ENCODE results near the gene DDX1. TPM values are rescaled to one million over a fixed set of nuclear protein-coding genes. Genes with fewer than 3 reads are reported as not detected.

The DDX1 gene
- total and polyA plus RNA-seq, 8 donors, result 26.8 to 98.2 (median 54.7) TPM

GRCh38 chr2:15616429-15616828, 24.8 kb downstream of the DDX1 start:
- no peaks in the 10 kb centered on the region for H3K27me3 ChIP-seq
- no peak overlapping the region for H3K4me3 ChIP-seq
- peaks cover 36 to 83% (median 78%) of the 10 kb centered on the region in 4 donors for H3K36me3 ChIP-seq
- WGBS, 5 donors, result 73 to 89% (median 76%) methylated on average over 4 of the region's 4 CpGs
- DNase-seq, result no peak
- no peaks in the 10 kb centered on the region for H3K9me3 ChIP-seq
- peaks cover 0 to 6% (median 0%) of the 10 kb centered on the region in 4 donors for H3K4me1 ChIP-seq
- H3K27ac ChIP-seq, result no peak overlapping the region
- intact Hi-C loops (cut with DNase I; ENCODE audit: low total_unique reads), result no loop called here
- TF ChIP-seq POLR2AphosphoS5 (IDR thresholded peaks at IDR 0.05) (no peak), POLR2A (IDR thresholded peaks at IDR 0.05) (no peak), CTCF (IDR thresholded peaks at IDR 0.05) (no peak), EP300 (IDR thresholded peaks at IDR 0.05) (no peak)

DNA sequence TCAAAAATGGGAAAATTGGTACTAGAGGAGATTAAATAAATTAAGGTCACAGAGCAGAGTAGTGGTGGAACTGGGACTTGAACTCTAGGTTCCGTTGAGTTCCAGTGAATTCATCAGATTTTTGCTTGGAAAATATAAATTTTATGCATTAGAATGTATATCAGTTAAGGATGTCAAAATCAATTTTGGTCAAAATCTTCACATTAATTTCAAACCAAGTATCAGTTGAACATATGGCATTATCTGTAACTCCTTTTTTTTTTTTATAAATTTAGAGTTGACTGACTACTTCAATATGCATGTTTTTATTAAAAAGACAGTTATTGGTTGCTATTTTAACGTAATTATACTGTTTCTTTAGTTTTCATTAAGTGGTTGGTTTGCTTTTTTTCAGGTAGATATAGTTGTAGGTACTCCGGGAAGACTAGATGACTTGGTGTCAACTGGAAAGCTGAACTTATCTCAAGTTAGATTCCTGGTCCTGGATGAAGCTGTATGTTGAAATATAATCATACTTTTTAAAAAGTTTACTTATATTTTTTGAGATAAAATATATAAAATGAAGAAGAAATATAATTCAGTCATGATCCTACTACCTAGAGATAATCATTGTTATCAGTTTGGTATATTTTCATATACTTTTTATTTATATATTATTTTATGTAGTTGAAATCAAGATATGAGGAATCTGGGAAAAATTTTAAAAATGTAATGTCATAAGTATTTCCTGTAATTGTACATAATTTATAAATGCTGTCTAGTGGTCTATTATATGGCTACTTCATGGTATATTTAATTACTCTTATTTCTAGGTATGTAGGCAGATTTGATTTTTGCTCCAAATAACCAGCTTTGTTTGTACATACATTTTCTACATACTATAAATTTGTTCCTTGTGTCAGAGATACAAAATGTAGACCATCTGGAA, 25.4 kb downstream of the DDX1 start:
- intact Hi-C loops (cut with DNase I; ENCODE audit: low total_unique reads), result no loop called here
- TF ChIP-seq CTCF (IDR thresholded peaks at IDR 0.05), result no peak
- no peak for TF ChIP-seq POLR2AphosphoS5 (IDR thresholded peaks at IDR 0.05)
- TF ChIP-seq POLR2A (IDR thresholded peaks at IDR 0.05), result no peak
- no peak for TF ChIP-seq EP300 (IDR thresholded peaks at IDR 0.05)
- peaks cover 41 to 90% (median 85%) of the 10 kb centered on the region in 4 donors for H3K36me3 ChIP-seq
- no peak overlapping the region for H3K27ac ChIP-seq
- no peak for DNase-seq
- H3K9me3 ChIP-seq, result no peaks in the 10 kb centered on the region
- H3K4me3 ChIP-seq, result no peak overlapping the region
- H3K27me3 ChIP-seq, result no peaks in the 10 kb centered on the region
- peaks cover 0 to 6% (median 0%) of the 10 kb centered on the region in 4 donors for H3K4me1 ChIP-seq
- 92 to 98% (median 95%) methylated on average over 3 of the region's 3 CpGs for WGBS, 5 donors

DNA sequence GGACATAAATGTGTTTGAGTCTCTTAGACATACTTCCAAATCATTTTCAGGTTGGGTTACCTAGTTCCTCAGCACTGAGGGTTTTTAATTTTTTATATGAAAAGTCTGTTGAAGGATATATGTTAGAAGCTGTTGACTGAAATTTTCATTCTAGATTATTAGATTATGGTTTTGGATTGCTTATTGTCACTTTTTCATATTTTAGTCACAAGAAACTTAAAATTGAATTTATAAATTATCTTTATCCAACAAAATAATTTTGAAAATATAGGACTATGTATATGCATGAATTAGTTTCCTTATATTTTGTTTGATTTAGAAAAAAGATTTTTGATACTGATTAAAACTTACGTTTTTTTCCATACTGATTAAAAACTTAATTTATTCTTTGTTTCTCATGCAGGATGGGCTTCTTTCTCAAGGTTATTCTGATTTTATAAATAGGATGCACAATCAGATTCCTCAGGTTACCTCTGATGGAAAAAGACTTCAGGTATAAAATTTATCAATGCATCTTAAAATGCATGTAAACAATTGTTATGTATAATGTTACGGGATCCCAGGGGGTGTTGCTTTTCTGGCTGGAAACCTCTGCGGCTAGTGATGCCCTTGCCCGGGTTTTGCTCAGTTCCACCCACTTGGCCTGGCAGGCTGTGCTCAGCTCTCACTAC, 26.2 kb downstream of the DDX1 start:
- Histone ChIP-seq H3K4me1 (peaks cover 0 to 6% (median 0%) of the 10 kb centered on the region in 4 donors), H3K27me3 (no peaks in the 10 kb centered on the region), H3K9me3 (no peaks in the 10 kb centered on the region), H3K36me3 (peaks cover 48 to 97% (median 92%) of the 10 kb centered on the region in 4 donors), H3K4me3 (no peak overlapping the region), H3K27ac (no peak overlapping the region)
- TF ChIP-seq POLR2AphosphoS5 (IDR thresholded peaks at IDR 0.05), result no peak
- no peak for TF ChIP-seq EP300 (IDR thresholded peaks at IDR 0.05)
- TF ChIP-seq CTCF (IDR thresholded peaks at IDR 0.05), result no peak
- no peak for TF ChIP-seq POLR2A (IDR thresholded peaks at IDR 0.05)
- 94 to 99% (median 98%) methylated on average over 4 of the region's 4 CpGs for whole genome bisulfite sequencing, 5 donors
- DNase-seq, result no peak
- intact Hi-C loops (cut with DNase I; ENCODE audit: low total_unique reads), result no loop called here

GRCh38 chr2:15618449-15618855, 26.8 kb downstream of the DDX1 start:
- Histone ChIP-seq H3K9me3 (no peaks in the 10 kb centered on the region), H3K36me3 (peaks cover 45 to 97% (median 92%) of the 10 kb centered on the region in 4 donors), H3K4me1 (peaks cover 0 to 6% (median 0%) of the 10 kb centered on the region in 4 donors), H3K4me3 (no peak overlapping the region), H3K27ac (no peak overlapping the region), H3K27me3 (no peaks in the 10 kb centered on the region)
- intact Hi-C loops (cut with DNase I; ENCODE audit: low total_unique reads), result no loop called here
- no peak for DNase-seq
- 94 to 98% (median 96%) methylated on average over 9 to 16 of the region's 16 CpGs for WGBS, 5 donors
- no peak for TF ChIP-seq EP300 (IDR thresholded peaks at IDR 0.05)
- no peak for TF ChIP-seq CTCF (IDR thresholded peaks at IDR 0.05)
- TF ChIP-seq POLR2A (IDR thresholded peaks at IDR 0.05), result no peak
- TF ChIP-seq POLR2AphosphoS5 (IDR thresholded peaks at IDR 0.05), result no peak
